Uterus (tissue), 4 donors: Measurements from ENCODE around the gene PKNOX2. TPM values are rescaled to one million over a fixed set of nuclear protein-coding genes. Genes with fewer than 3 reads are reported as not detected.

ENCODE experiments used
- DNase-seq, 2 donors: peaks; one replicate each; pipeline ENCODE4 v3.0.0-alpha.2; 2019 to 2020
- H3K27ac ChIP-seq, 2 donors: fragments of 200-600 bp; sonication (generic); 1 replicate in 1 of 2; 2 replicates in 1 of 2; pipeline ENCODE4 v1.5.1; 2016 to 2018
- H3K27me3 ChIP-seq, 2 donors: fragments of 200-600 bp; sonication (generic); one replicate each; pipeline ENCODE4 v1.5.1; 2018 to 2019; ENCODE audit warnings: control low read depth in 1 of 2
- H3K36me3 ChIP-seq, 2 donors: fragments of 200-600 bp; sonication (generic); one replicate each; pipeline ENCODE4 v1.5.1; 2019; ENCODE audit warnings: control low read depth in 1 of 2
- H3K4me1 ChIP-seq, 2 donors: fragments of 200-600 bp; sonication (generic); one replicate each; pipeline ENCODE4 v1.5.1; 2018 to 2019; ENCODE audit warnings: control low read depth in 1 of 2
- H3K4me3 ChIP-seq, 2 donors: fragments of 200-600 bp; sonication (generic); 1 replicate in 1 of 2; 2 replicates in 1 of 2; pipeline ENCODE4 v1.5.1; 2018 to 2019; ENCODE audit warnings: mild to moderate bottlenecking in 1 of 2
- H3K9me3 ChIP-seq, 2 donors: fragments of 200-600 bp; sonication (generic); one replicate each; pipeline ENCODE4 v1.5.1; 2019; ENCODE audit warnings: control low read depth in 1 of 2
- CTCF ChIP-seq, 4 experiments: fragments of 200-600 bp in 2 of 4; fragments of 450-650 bp in 2 of 4; sonication (generic) in 2 of 4; IDR thresholded peaks; one replicate each; pipeline ENCODE4 v1.5.1; 2016 to 2019; ENCODE audit warnings: antibody characterized with exemption in 4 of 4, mild to moderate bottlenecking in 2 of 4, moderate library complexity in 1 of 4
- POLR2A ChIP-seq, 2 donors: fragments of 450-650 bp; IDR thresholded peaks; one replicate each; pipeline ENCODE4 v1.6.1; 2016; ENCODE audit warnings: antibody characterized with exemption in 2 of 2, mild to moderate bottlenecking in 1 of 2, moderate library complexity in 1 of 2
- intact Hi-C: fragments of 100-400 bp; cut with DNase I; formaldehyde crosslinking; loops from one replicate; pipeline ENCODE4 v1.15.1; 2023; ENCODE audit warnings: low total_unique reads
- total RNA-seq, 4 donors: library from RNA; depleted of rRNA in 3 of 4; stranded (reverse); fragments of >200 nt in 3 of 4; gene quantifications; one replicate each; pipeline versions ENCODE4 v1.1.0 to v1.2.4, GENCODE V29; 2014 to 2023
- donor health status: DM: yes; HTN: yes; CAD: no.

PKNOX2 gene
- total RNA-seq, 4 donors from 2014 or later, result 0.29 to 22.7 (median 3.3) TPM

GRCh38 chr11:125235071-125235471 is 70.5 kb downstream of the PKNOX2 start:
- no peak overlapping the region for H3K4me3 ChIP-seq
- no peaks in the 10 kb centered on the region for H3K9me3 ChIP-seq
- no peaks in the 10 kb centered on the region for H3K36me3 ChIP-seq
- no peak overlapping the region for H3K27ac ChIP-seq
- H3K27me3 ChIP-seq, result no peaks in the 10 kb centered on the region
- DNase-seq, result no peak
- TF ChIP-seq POLR2A (IDR thresholded peaks at IDR 0.05), result no peak
- TF ChIP-seq CTCF (IDR thresholded peaks at IDR 0.05), result no peak
- intact Hi-C loops, result no loop called here
- H3K4me1 ChIP-seq, result no peaks in the 10 kb centered on the region

- TF ChIP-seq CTCF (IDR thresholded peaks at IDR 0.05) (no peak), POLR2A (IDR thresholded peaks at IDR 0.05) (no peak)
- DNase-seq, result no peak
Measured at GRCh38 chr11:125236072-125236825, 71.7 kb downstream of the PKNOX2 start.

GRCh38 chr11:125239585-125240560 is 75.3 kb downstream of the PKNOX2 start:
- TF ChIP-seq POLR2A (IDR thresholded peaks at IDR 0.05), result no peak
- DNase-seq, result no peak
- intact Hi-C loops, result no loop called here
- no peaks in the 10 kb centered on the region for H3K4me1 ChIP-seq
- no peaks in the 10 kb centered on the region for H3K9me3 ChIP-seq
- H3K36me3 ChIP-seq, result no peaks in the 10 kb centered on the region
- no peak overlapping the region for H3K4me3 ChIP-seq
- H3K27ac ChIP-seq, result no peak overlapping the region
- H3K27me3 ChIP-seq, result no peaks in the 10 kb centered on the region

More at GRCh38 chr11:125236072-125236825, 71.7 kb downstream of the PKNOX2 start:
- Histone ChIP-seq H3K36me3 (no peaks in the 10 kb centered on the region), H3K27ac (no peak overlapping the region), H3K9me3 (no peaks in the 10 kb centered on the region), H3K4me3 (no peak overlapping the region), H3K27me3 (no peaks in the 10 kb centered on the region), H3K4me1 (no peaks in the 10 kb centered on the region)
- intact Hi-C loops, result no loop called here

GRCh38 chr11:125241104-125241503 is 76.6 kb downstream of the PKNOX2 start:
- no peak for DNase-seq
- H3K4me3 ChIP-seq, result no peak overlapping the region
- intact Hi-C loops, result no loop called here

More at GRCh38 chr11:125241104-125241503, 76.6 kb downstream of the PKNOX2 start:
- Histone ChIP-seq H3K27ac (no peak overlapping the region), H3K9me3 (no peaks in the 10 kb centered on the region), H3K27me3 (no peaks in the 10 kb centered on the region), H3K36me3 (no peaks in the 10 kb centered on the region), H3K4me1 (no peaks in the 10 kb centered on the region)
- no peak for TF ChIP-seq POLR2A (IDR thresholded peaks at IDR 0.05)
- no peak for TF ChIP-seq CTCF (IDR thresholded peaks at IDR 0.05)
